Stimulated activated CD8-positive, alpha-beta memory T cell treated with anti-CD3 and anti-CD28 coated beads, Interleukin-12 subunit alpha, Interleukin-12 subunit beta, amount 100 ng/mL, for 24 hours (primary cell): ENCODE measurements around the gene LIFR.
A peak's percentile ranks its signal among the peaks of the same experiment; 100 is the strongest.

Source experiments
- DNase-seq: peaks from one replicate; pipeline ENCODE4 v3.0.0-alpha.2; 2020; ENCODE audit errors: extremely low read depth

LIFR gene

DNA sequence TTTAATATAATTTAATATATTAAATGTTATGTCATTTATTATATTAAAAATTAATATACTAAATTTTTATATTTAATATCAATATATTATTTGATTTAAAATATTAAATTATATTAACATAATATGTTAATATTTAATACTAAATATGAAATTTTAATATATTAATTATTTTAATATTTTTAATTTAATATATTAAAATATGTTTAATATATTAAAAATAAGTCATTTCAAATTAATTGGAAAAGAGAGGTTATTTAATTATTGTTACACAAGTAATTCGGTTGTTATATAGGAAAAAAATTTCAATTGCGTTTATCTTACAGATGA lies 114.2 kb downstream of the LIFR start:
- no peak for DNase-seq

DNA sequence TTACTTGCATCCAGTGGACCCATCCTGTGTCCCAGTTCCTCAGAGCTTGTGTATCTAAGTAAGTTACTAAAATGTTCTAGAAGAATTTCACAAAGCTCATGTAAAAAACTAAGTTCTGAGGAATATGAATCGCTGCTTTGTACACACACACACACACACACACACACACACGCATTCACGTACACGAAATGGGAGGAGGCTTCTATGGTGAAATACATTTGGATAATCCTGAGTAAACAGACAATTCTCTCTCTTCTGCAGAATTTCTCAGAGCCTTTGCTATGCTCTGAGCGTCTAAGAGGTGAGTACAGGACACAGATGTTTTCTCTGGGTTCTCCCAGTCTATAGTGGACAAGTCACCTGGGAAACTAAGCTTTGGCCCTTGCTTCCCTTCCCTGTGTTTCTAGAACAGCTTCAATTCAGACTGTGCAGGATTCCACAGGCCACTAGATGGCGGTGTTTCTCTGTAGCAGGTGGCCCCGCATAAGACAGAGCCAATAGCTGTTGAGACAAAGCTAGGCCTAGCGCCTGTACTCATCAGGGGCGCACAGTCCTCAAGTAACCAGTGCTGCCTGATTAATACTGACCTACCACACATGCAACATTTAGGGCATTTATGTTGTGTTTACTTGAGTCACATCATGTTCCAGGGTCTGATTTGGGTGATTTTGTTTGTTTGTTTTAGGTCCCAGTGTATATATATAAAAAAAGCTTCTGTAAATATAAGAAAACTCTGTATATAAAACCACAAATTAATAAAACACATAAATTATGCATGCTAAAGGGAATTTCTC lies 114.8 kb downstream of the LIFR start:
- peak; percentile 43 for DNase-seq

DNA sequence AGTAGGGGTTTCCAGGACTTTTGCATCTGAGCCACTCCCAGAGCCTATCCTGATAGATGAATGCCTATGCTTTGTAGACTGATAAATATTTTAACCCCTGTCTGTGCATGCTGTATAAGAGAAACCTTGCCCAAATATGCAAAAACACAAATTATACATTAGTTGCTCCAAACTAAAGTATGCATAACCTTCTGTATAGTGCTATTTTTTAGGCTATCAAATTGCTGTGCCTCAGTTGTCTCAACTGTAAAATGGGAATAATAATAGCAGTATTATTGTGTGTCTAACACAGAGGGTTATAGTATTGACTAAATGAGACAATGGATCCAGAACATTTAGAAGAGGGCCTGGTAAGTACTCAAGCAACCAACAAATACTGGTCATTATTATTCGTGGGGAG lies 117.7 kb downstream of the LIFR start:
- no peak for DNase-seq

DNA sequence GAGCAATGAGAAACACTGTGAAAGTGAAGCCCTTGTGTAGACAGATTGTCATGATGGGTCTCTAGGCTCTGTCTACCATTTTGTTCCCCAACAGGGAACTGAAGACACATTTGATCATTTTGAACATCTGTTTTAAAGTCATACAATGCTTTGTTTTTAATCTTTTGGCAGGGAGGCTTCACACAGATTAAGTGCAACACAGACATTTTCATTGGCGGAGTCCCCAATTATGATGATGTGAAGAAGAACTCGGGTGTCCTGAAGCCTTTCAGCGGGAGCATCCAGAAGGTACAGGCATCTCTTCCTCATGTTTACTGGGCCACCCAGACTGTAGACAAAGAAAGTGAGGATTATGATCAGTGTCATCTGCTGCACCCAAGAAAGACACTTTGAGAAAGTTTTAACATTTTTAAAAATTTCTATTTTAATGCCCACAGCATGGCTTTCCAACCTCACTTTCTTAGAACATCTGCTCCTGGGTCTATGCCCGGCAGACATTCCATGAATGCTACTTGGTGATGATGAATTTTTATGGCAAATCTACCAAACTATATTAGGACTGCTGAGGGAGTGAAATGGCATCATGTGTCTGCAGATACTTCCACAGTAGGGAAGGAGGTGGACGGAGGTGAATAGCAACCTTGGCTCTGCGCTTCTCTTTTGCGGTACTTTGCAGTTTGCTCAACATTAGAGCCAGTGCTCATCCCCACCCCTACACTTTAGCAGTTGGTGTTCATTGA lies 121.3 kb downstream of the LIFR start:
- DNase-seq, result no peak

DNA sequence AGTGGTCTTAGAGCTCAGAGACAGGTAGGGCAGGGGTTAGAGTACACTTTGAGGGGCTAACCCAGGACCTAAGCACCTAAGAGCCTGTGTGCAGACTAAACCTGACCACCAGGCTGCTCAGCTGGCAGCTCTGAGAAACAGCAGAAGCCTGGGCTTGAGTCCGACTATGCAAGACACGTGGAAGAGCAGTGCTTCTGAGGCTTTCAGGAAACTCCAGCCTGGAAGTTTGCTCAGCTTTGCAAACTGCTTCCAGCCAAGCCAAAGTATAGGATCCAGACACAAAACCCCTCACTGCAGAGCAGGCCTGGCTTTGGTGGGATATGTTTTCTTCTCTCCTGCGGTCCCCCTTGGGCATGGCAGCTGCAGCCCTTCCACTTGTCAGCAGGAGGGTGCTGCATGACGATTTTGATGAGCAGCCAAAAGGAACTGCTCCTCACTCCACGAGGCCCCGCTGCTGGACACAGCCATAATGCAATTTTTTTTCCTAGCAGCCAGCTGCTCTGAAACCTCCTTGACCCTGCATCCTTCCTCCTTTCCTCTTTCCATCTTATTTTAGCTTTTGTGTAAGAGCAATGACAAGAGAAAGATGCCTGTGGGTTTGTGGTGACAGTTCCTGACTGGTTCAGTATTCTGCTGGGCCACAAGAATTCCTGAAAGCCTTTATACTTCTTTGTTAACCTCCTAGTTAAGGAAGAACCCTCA lies 123.1 kb downstream of the LIFR start:
- no peak for DNase-seq

DNA sequence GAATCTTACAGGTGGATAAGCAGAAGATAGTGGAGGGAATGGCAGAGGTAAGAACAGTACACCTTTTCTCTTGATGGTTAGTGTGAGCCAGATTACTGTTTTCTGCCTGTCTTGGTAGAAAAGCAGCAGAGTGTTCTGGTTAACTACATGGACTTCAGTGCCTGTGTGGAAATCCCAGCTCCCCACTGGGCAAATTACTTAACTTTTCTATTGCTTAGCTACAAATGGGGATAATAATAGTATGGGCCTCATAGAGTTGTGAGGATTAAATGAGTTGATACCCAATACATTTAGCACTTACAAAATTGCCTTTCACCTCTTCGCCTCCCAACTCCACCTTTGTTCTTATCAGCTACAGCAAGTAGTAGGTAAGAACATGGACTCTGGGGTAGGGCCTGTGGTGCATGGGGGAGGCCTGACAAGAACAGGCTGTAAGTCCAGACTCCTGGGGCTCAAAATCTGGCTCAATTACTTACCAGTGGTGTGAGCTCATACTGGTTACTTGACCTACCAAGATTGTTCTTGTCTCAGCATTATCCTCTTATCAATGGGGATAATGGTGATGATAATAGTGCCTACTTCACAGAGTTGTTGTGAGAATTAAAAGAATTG lies 125.1 kb downstream of the LIFR start:
- DNase-seq, result no peak

DNA sequence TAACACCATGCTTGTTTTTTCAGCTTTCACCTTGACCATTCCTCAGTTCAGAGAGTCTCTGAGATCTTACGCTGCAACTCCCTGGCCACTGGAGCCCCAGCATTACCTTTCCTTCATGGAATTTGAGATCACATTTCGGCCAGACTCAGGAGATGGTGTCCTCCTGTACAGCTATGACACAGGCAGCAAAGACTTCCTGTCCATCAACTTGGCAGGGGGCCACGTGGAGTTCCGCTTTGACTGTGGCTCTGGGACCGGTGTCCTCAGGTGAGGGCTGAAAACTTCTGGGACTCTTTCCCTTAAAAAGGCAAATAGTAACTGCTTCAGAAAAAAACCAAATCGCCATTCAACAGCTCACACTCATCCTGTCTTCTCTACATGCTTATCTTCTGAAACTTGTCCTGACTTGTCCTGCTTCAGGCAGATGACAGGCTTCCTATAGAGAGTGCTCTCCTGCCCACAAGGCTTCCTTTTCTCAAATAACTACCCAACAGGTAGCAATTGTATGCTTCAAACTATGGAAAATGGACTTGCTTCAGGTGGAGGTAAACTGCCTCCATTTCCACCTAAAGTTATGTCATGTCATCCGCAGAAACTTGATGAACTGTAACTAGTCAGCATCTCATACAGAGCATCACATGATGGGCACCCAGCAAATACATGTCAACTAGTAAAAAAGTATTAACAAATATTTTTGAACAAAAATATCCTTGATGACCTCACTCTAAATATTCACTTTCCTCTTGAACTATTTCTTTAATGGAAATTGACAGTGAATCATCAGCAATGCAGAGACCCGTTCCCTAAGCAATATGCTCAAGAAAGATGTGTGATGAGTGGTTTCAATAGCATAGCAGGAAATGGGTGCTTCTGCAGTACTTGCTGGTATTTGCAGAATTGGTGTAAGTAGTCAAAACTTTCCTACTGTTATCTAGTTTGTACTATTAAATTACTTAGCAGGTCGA lies 129.2 kb downstream of the LIFR start:
- DNase-seq, result no peak

DNA sequence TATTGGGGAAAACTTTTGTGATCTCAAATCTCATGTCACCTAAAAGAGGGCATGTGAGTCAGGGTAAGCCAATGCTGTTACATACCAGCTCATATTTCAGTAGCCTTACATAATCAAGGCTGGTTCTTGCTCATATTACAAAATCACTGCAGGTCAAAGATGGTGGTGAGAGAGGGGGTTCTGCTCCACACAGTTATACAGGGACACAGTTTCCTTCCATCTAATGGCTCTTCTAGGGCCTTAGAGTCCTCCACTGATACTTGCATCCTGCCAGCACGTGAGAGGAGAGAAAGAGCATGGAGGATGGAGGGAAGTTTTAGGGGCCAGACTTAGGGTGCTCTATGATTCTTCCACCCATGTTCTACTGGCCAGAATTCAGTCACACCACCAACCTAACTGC lies 130.0 kb downstream of the LIFR start:
- no peak for DNase-seq
